ENCODE measurements around the gene IL36RN.

Gene IL36RN

DNA sequence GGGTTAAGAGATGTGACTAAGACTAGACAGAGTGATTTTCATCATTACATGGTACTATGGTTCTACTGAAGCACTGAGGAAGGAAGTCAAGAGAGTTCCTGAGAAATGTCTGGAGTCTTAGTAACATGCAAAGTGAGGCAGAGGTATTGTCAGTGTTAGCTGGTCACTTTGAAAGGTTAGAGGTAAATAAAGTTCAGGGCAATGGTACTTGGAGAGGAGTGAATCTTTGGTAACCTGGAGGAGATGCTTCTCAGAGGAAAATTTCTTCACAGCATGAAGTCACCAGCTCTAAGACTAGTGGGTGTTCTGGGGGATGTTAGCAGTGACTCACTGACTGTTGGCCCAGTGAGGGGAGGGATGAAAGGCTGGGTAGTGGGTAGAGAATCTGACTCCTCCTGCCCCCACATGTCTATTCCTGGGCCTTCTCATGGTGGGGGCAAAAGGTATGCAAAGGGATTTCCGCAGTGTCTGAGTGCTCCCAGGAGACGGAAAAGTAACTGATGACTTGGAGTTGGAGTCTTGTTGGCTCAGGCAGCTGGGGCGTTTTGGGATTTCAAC, 45.1 kb downstream of the IL36RN start:
- DNase-seq, result no peak

DNA sequence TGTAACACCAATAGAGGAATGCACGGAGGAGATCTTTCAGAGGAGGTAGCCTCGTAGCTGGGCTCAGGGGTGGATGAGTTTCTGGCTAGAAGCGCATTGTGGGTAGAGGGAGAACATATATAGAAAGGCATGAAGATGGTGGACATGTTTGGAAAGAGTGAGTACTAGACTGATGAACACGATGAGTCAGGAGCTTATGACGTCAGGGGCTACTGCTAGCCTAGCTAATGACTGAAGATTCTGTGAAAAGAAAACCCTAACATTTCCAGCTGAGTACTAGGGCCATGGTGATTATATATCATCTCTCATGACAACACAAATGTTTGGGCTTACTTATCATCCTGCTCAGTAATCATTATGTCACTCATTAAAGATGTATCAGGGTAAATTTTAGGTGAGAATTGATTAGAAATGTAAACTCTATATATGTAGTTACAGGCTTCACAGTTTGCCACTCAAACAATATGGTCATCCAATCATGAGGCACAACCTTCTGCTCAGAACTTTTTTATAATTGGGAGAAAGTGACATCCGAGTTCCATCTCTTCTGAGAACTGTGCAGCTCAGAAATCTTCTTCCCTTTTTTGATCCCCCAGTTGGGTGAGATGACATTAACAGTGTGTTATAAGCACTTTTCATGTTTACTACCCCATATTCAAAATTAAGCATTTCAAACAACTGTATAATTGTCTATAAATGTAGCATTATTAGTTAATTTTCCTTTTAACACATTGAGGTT, 46.2 kb downstream of the IL36RN start:
- no peak for DNase-seq

DNA sequence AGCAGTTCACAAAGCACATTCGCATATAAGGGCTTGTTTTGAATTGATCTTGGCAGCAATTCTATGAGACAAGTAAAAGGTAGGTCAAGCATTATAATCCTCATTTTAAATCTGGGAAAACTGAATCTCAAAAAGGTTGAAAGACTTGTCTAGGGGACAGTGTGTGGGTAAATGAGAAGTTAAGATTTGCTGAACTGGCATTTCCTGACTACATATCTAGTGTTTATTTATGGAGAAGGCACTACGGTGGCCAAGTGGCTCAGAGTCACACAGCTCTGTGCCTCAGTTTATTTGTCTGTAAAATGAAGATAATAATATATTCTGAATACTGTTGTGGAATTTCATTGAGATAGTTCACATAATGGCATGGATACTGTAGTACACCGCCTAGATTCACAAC, 52.1 kb downstream of the IL36RN start:
- no peak for DNase-seq

DNA sequence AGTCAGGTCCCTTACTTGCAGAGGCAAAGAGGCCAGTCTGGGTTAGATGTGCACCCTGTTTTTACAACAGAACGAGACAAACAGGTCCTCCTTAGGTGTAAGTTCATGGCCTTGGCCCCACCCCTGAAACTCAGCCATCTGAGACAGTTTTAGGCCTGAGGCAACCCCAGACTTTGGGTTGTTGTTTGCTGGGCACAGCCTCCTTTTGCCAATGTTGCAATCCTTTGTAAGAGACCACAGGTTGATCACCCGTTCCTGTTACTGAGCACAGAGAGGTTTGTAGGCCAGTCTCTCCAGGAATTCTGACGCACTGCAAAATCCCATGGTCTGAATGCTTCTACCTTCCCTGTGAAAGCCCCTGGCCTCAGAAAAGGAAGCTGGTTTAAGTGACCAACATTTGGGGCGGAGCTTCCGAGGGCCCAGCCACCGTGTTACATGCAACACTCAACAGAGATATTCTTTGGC, 52.9 kb downstream of the IL36RN start:
- DNase-seq, result no peak

DNA sequence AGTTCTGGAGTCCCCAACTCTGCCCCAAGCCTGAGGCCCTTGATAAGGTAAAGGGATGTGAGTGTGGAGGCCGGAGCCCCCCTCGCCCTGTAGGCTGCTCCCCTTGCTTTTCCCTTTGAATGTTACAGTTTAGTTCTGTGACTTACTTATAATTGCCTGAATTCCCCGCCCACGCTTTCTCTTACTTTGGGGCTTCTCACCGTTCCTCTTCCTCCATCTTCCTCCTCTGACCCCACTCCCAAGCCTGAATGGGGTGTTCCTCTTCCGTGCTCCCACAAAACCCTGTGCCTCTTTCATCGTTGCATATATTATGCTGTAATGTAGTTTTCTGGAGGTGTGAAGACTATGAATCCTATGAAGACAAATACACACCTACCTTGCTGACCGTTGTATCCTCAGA, 53.4 kb downstream of the IL36RN start:
- no peak for DNase-seq

DNA sequence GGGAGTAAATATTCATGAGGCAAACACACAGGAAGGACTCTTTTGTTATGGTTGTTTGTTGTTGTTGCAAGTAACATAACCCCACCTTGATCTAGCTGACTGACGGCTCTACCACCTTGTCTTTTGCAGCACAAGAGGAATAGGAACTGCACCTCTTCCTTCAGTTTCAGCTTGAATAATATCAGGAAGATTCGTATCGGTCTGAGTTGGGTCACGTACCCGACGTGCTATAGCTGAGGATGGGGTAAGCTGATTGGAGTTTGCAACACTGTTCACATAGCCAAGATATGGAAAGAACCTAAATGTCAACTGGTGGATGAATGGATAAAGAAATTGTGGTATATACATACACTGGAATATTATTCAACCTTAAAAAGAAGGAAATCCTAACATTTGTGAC, 53.9 kb downstream of the IL36RN start:
- no peak for DNase-seq

DNA sequence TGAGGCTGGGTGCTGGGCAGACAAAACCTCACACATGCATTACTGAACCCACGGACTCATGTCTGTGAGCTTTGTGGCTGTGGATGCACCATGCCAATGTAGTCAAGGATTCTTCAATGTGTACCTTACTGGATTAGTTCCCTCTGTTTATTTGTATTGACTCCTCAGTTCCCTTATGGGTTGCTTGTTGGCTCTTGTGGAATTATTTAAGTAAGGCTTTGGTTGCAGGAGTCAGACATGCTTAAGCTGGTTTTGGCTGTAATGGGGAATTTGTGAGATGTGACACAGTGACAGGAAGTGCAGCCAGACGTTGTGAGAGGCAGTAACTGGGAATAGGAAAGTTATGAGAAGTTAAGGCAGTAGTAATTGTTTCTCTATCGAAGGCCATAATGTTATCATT, 54.8 kb downstream of the IL36RN start:
- no peak for DNase-seq
